ENCODE measurements around the gene SYNGR2.

- TF ChIP-seq POLR2A (IDR thresholded peaks at IDR 0.05; ENCODE audit: borderline replicate concordance, extremely low read depth, insufficient read depth, insufficient read length) (no peak), SP1 (IDR thresholded peaks at IDR 0.05; ENCODE audit: low read depth) (no peak), CTCF (IDR thresholded peaks at IDR 0.05 in 2 of 3, conservative IDR thresholded peaks at IDR 0.05 in 1 of 3; ENCODE audit: borderline replicate concordance in 1 of 3, insufficient read depth in 1 of 3, low read depth in 2 of 3, low read length in 2 of 3) (no peak), CEBPB (IDR thresholded peaks at IDR 0.05; ENCODE audit: low read depth) (no peak), EGR1 (IDR thresholded peaks at IDR 0.05; ENCODE audit: low read depth) (no peak), YY1 (IDR thresholded peaks at IDR 0.05; ENCODE audit: extremely low read depth, insufficient replicate concordance, low read depth, low read length) (peak; percentile 58), ATF3 (IDR thresholded peaks at IDR 0.05) (no peak)
Measured at GRCh38 chr17:78144736-78145641, 23.4 kb upstream of the SYNGR2 start.
